Measurements from ENCODE around the gene COTL1. TPM values are rescaled to one million over a fixed set of nuclear protein-coding genes. Genes with fewer than 3 reads are reported as not detected.

COTL1 gene
- polyA plus RNA-seq, 4 donors = 43.6 to 166 (median 94.3) TPM

- FAIRE-seq = no peak
Observed at GRCh38 chr16:84567286-84567962, 50.5 kb downstream of the COTL1 start.

GRCh38 chr16:84566545-84567257, 51.2 kb downstream of the COTL1 start:
- FAIRE-seq (no peak), DNase-seq (no peak)
- H3K27ac ChIP-seq (ENCODE audit: low read depth in 1 of 3, low read length in 2 of 3) = no peak overlapping the region
- no peak overlapping the region for H3K4me3 ChIP-seq (ENCODE audit: low read depth in 1 of 3, low read length in 3 of 3)
- H3K9me3 ChIP-seq (ENCODE audit: control insufficient read depth in 2 of 2, insufficient read depth in 1 of 2, low read depth in 1 of 2, low read length in 1 of 2) = peaks cover 0 to 7% of the 10 kb centered on the region in 2 donors
- H3K27me3 ChIP-seq (ENCODE audit: control insufficient read depth in 3 of 3, insufficient read depth in 3 of 3, low read length in 3 of 3) = no peaks in the 10 kb centered on the region
- peaks cover 2 to 27% (median 2%) of the 10 kb centered on the region in 3 donors for H3K4me1 ChIP-seq (ENCODE audit: control insufficient read depth in 3 of 3, insufficient read depth in 2 of 3, low read depth in 1 of 3, low read length in 2 of 3)
- WGBS, 3 donors = 91 to 93% (median 92%) methylated on average over 19 to 21 of the region's 21 CpGs
- peaks cover 0 to 39% (median 2%) of the 10 kb centered on the region in 3 donors for H3K36me3 ChIP-seq (ENCODE audit: control insufficient read depth in 3 of 3, insufficient read depth in 2 of 3, low read depth in 1 of 3, low read length in 3 of 3)

More at GRCh38 chr16:84567286-84567962, 50.5 kb downstream of the COTL1 start:
- DNase-seq = no peak
- peaks cover 0 to 7% of the 10 kb centered on the region in 2 donors for H3K9me3 ChIP-seq (ENCODE audit: control insufficient read depth in 2 of 2, insufficient read depth in 1 of 2, low read depth in 1 of 2, low read length in 1 of 2)
- peaks cover 2 to 27% (median 2%) of the 10 kb centered on the region in 3 donors for H3K4me1 ChIP-seq (ENCODE audit: control insufficient read depth in 3 of 3, insufficient read depth in 2 of 3, low read depth in 1 of 3, low read length in 2 of 3)
- H3K4me3 ChIP-seq (ENCODE audit: low read depth in 1 of 3, low read length in 3 of 3) = no peak overlapping the region
- peaks cover 0 to 37% (median 2%) of the 10 kb centered on the region in 3 donors for H3K36me3 ChIP-seq (ENCODE audit: control insufficient read depth in 3 of 3, insufficient read depth in 2 of 3, low read depth in 1 of 3, low read length in 3 of 3)
- H3K27ac ChIP-seq (ENCODE audit: low read depth in 1 of 3, low read length in 2 of 3) = no peak overlapping the region
- WGBS, 3 donors = 87 to 89% (median 87%) methylated on average over 16 of the region's 16 CpGs
- no peaks in the 10 kb centered on the region for H3K27me3 ChIP-seq (ENCODE audit: control insufficient read depth in 3 of 3, insufficient read depth in 3 of 3, low read length in 3 of 3)

- Histone ChIP-seq H3K27ac (ENCODE audit: low read depth in 1 of 3, low read length in 2 of 3) (peak overlapping the region in 2 of 3 donors; percentile 7 to 25), H3K4me1 (ENCODE audit: control insufficient read depth in 3 of 3, insufficient read depth in 2 of 3, low read depth in 1 of 3, low read length in 2 of 3) (peaks cover 2 to 27% (median 2%) of the 10 kb centered on the region in 3 donors), H3K9me3 (ENCODE audit: control insufficient read depth in 2 of 2, insufficient read depth in 1 of 2, low read depth in 1 of 2, low read length in 1 of 2) (peaks cover 0 to 7% of the 10 kb centered on the region in 2 donors), H3K36me3 (ENCODE audit: control insufficient read depth in 3 of 3, insufficient read depth in 2 of 3, low read depth in 1 of 3, low read length in 3 of 3) (peaks cover 0 to 32% (median 2%) of the 10 kb centered on the region in 3 donors), H3K4me3 (ENCODE audit: low read depth in 1 of 3, low read length in 3 of 3) (no peak overlapping the region), H3K27me3 (ENCODE audit: control insufficient read depth in 3 of 3, insufficient read depth in 3 of 3, low read length in 3 of 3) (no peaks in the 10 kb centered on the region)
- 34 to 73% (median 47%) methylated on average over 22 of the region's 22 CpGs for WGBS, 3 donors
- DNase-seq (peak; percentile 46 to 67), FAIRE-seq (no peak)
Observed at GRCh38 chr16:84565669-84566495, 52.0 kb downstream of the COTL1 start.

GRCh38 chr16:84563786-84564420, 54.0 kb downstream of the COTL1 start:
- no peak for FAIRE-seq
- Histone ChIP-seq H3K27me3 (ENCODE audit: control insufficient read depth in 3 of 3, insufficient read depth in 3 of 3, low read length in 3 of 3) (no peaks in the 10 kb centered on the region), H3K4me3 (ENCODE audit: low read depth in 1 of 3, low read length in 3 of 3) (no peak overlapping the region), H3K27ac (ENCODE audit: low read depth in 1 of 3, low read length in 2 of 3) (no peak overlapping the region), H3K36me3 (ENCODE audit: control insufficient read depth in 3 of 3, insufficient read depth in 2 of 3, low read depth in 1 of 3, low read length in 3 of 3) (peaks cover 0 to 32% (median 2%) of the 10 kb centered on the region in 3 donors), H3K9me3 (ENCODE audit: control insufficient read depth in 2 of 2, insufficient read depth in 1 of 2, low read depth in 1 of 2, low read length in 1 of 2) (peaks cover 0 to 3% of the 10 kb centered on the region in 2 donors), H3K4me1 (ENCODE audit: control insufficient read depth in 3 of 3, insufficient read depth in 2 of 3, low read depth in 1 of 3, low read length in 2 of 3) (peaks cover 2 to 34% (median 4%) of the 10 kb centered on the region in 3 donors)
- 76 to 93% (median 93%) methylated on average over 13 of the region's 13 CpGs for WGBS, 3 donors
- no peak for DNase-seq

GRCh38 chr16:84563064-84563715, 54.7 kb downstream of the COTL1 start:
- no peak for FAIRE-seq
- 84 to 91% (median 85%) methylated on average over 7 of the region's 7 CpGs for WGBS, 3 donors
- H3K27ac ChIP-seq (ENCODE audit: low read depth in 1 of 3, low read length in 2 of 3) = no peak overlapping the region
- H3K9me3 ChIP-seq (ENCODE audit: control insufficient read depth in 2 of 2, insufficient read depth in 1 of 2, low read depth in 1 of 2, low read length in 1 of 2) = peaks cover 0 to 3% of the 10 kb centered on the region in 2 donors
- no peak overlapping the region for H3K4me3 ChIP-seq (ENCODE audit: low read depth in 1 of 3, low read length in 3 of 3)
- peaks cover 2 to 27% (median 4%) of the 10 kb centered on the region in 3 donors for H3K4me1 ChIP-seq (ENCODE audit: control insufficient read depth in 3 of 3, insufficient read depth in 2 of 3, low read depth in 1 of 3, low read length in 2 of 3)
- no peaks in the 10 kb centered on the region for H3K27me3 ChIP-seq (ENCODE audit: control insufficient read depth in 3 of 3, insufficient read depth in 3 of 3, low read length in 3 of 3)
- H3K36me3 ChIP-seq (ENCODE audit: control insufficient read depth in 3 of 3, insufficient read depth in 2 of 3, low read depth in 1 of 3, low read length in 3 of 3) = peaks cover 0 to 32% (median 2%) of the 10 kb centered on the region in 3 donors
- DNase-seq = no peak

GRCh38 chr16:84562174-84562815, 55.6 kb downstream of the COTL1 start:
- H3K27me3 ChIP-seq (ENCODE audit: control insufficient read depth in 3 of 3, insufficient read depth in 3 of 3, low read length in 3 of 3) = no peaks in the 10 kb centered on the region
- peak in 1 of 2 donors; percentile 55 for DNase-seq
- H3K36me3 ChIP-seq (ENCODE audit: control insufficient read depth in 3 of 3, insufficient read depth in 2 of 3, low read depth in 1 of 3, low read length in 3 of 3) = peaks cover 0 to 32% (median 2%) of the 10 kb centered on the region in 3 donors
- WGBS, 3 donors = 34 to 70% (median 42%) methylated on average over 16 of the region's 16 CpGs
- no peak for FAIRE-seq
- H3K27ac ChIP-seq (ENCODE audit: low read depth in 1 of 3, low read length in 2 of 3) = no peak overlapping the region
- no peaks in the 10 kb centered on the region for H3K9me3 ChIP-seq (ENCODE audit: control insufficient read depth in 2 of 2, insufficient read depth in 1 of 2, low read depth in 1 of 2, low read length in 1 of 2)
- H3K4me1 ChIP-seq (ENCODE audit: control insufficient read depth in 3 of 3, insufficient read depth in 2 of 3, low read depth in 1 of 3, low read length in 2 of 3) = peaks cover 2 to 24% (median 2%) of the 10 kb centered on the region in 3 donors
- no peak overlapping the region for H3K4me3 ChIP-seq (ENCODE audit: low read depth in 1 of 3, low read length in 3 of 3)

GRCh38 chr16:84561291-84561690, 56.6 kb downstream of the COTL1 start:
- H3K9me3 ChIP-seq (ENCODE audit: control insufficient read depth in 2 of 2, insufficient read depth in 1 of 2, low read depth in 1 of 2, low read length in 1 of 2) = no peaks in the 10 kb centered on the region
- H3K4me1 ChIP-seq (ENCODE audit: control insufficient read depth in 3 of 3, insufficient read depth in 2 of 3, low read depth in 1 of 3, low read length in 2 of 3) = peaks cover 0 to 19% (median 2%) of the 10 kb centered on the region in 3 donors
- H3K27me3 ChIP-seq (ENCODE audit: control insufficient read depth in 3 of 3, insufficient read depth in 3 of 3, low read length in 3 of 3) = no peaks in the 10 kb centered on the region
- no peak overlapping the region for H3K27ac ChIP-seq (ENCODE audit: low read depth in 1 of 3, low read length in 2 of 3)
- peaks cover 0 to 27% (median 2%) of the 10 kb centered on the region in 3 donors for H3K36me3 ChIP-seq (ENCODE audit: control insufficient read depth in 3 of 3, insufficient read depth in 2 of 3, low read depth in 1 of 3, low read length in 3 of 3)
- no peak overlapping the region for H3K4me3 ChIP-seq (ENCODE audit: low read depth in 1 of 3, low read length in 3 of 3)
- DNase-seq (no peak), FAIRE-seq (no peak)
- 47 to 92% (median 63%) methylated on average over 7 of the region's 7 CpGs for WGBS, 3 donors

Data from small intestine (tissue), 7 donors.